Muscle of back (tissue), 13 donors: ENCODE measurements around the gene HTR4. TPM values are rescaled to one million over a fixed set of nuclear protein-coding genes. Genes with fewer than 3 reads are reported as not detected.
"Not testable (repeated sequence)": the region's sequence is repeated elsewhere in the genome, so short reads cannot be mapped to it uniquely, and the experiment has no call there.

Experiments
- DNase-seq, 3 donors: peaks; one replicate each; pipeline versions ENCODE4 v3.0.0 to v3.0.0-alpha.2; 2013
- long read RNA-seq, 9 donors: transcript quantifications; one replicate each; lab custom pipeline, GENCODE V29; 2026
- polyA plus RNA-seq, 10 donors: library from polyadenylated mRNA; unstranded; fragments of 120-200 nt; gene quantifications; one replicate each; pipeline ENCODE4 v1.2.1, GENCODE V29; 2013; ENCODE audit not compliant: insufficient read length in 10 of 10

HTR4 gene
- polyA plus RNA-seq = not detected
- long read RNA-seq, donor 1 = 0 reads
- long read RNA-seq, donor 2 = 0 reads
- long read RNA-seq, donor 3 = 0 reads
- long read RNA-seq, donor 4 = 0 reads
- long read RNA-seq, donor 5 = 0 reads
- long read RNA-seq, donor 6 = 0 reads
- long read RNA-seq, donor 7 = 0 reads
- long read RNA-seq, donor 8 = 0 reads
- long read RNA-seq, donor 9 = 0 reads

GRCh38 chr5:148653836-148654781 is at the start of gene HTR4:
Gene HTR4 (minus strand): TSS chr5:148654527. CDS start chr5:148637014, 17,513 bp downstream.
- DNase-seq = no peak

- no peak for DNase-seq
Observed at GRCh38 chr5:148702019-148702596, 47.8 kb upstream of the HTR4 start.

GRCh38 chr5:148699028-148699427 is 44.7 kb upstream of the HTR4 start:
- DNase-seq = no peak

- DNase-seq = no peak
Observed at GRCh38 chr5:148697809-148698196, 43.5 kb upstream of the HTR4 start.

GRCh38 chr5:148697180-148697808 is 43.0 kb upstream of the HTR4 start:
- no peak for DNase-seq

- DNase-seq = no peak
Observed at GRCh38 chr5:148696187-148697036, 42.1 kb upstream of the HTR4 start.

GRCh38 chr5:148690945-148691344 is 36.6 kb upstream of the HTR4 start:
- no peak for DNase-seq

- DNase-seq = no peak
Observed at GRCh38 chr5:148688787-148689186, 34.5 kb upstream of the HTR4 start.

- no peak for DNase-seq
Observed at GRCh38 chr5:148687871-148688270, 33.5 kb upstream of the HTR4 start.

- DNase-seq = no peak
Observed at GRCh38 chr5:148687427-148687826, 33.1 kb upstream of the HTR4 start.

- no peak for DNase-seq
Observed at GRCh38 chr5:148686660-148687059, 32.3 kb upstream of the HTR4 start.

- no peak for DNase-seq
Observed at GRCh38 chr5:148685520-148686134, 31.3 kb upstream of the HTR4 start.

- DNase-seq = no peak
Observed at GRCh38 chr5:148684528-148684927, 30.2 kb upstream of the HTR4 start.

GRCh38 chr5:148683651-148684050 is 29.3 kb upstream of the HTR4 start:
- DNase-seq = no peak

GRCh38 chr5:148682058-148683026 is 28.0 kb upstream of the HTR4 start:
- no peak for DNase-seq

- DNase-seq = no peak
Observed at GRCh38 chr5:148681157-148682057, 27.1 kb upstream of the HTR4 start.

- DNase-seq = not testable (repeated sequence)
Observed at GRCh38 chr5:148673704-148674103, 19.4 kb upstream of the HTR4 start.

GRCh38 chr5:148666353-148666752 is 12.0 kb upstream of the HTR4 start:
- no peak for DNase-seq

- no peak for DNase-seq
Observed at GRCh38 chr5:148665431-148665830, 11.1 kb upstream of the HTR4 start.
